Measurements from ENCODE around the gene LAD1.

The LAD1 gene

DNA sequence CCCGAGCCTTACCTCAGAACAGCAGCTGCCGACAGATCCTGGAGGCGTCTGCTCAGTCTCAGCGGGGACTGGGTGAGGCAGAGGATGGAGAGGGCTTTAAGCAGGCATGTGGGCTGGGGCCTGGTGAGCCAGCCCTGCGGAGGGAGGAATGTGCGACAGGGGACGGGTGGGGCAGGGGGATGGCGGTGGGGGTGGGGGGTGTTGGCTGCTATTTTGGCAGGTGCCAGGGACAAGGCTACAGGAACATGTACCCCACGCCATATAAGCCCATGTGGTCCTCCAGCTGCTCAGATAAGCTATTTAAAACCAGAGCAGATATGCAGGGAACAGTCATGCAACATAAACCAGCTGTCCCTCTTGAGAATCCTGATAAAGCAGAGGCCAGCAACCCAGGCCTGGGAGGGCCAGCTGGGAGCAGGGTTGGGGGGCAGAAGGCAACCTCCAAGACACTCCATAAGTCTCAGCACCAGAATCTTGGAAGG lies 21.5 kb downstream of the LAD1 start, which contains the start of gene TNNT2:
TNNT2 (minus strand) TSS at position 70 of the 482 bp plus-strand sequence. CDS start 4,426 bp downstream, outside the sequence.
- Histone ChIP-seq H3K27me3 (ENCODE audit: insufficient read depth, poor library complexity, severe bottlenecking) (peaks cover 6% of the 10 kb centered on the region), H3K4me3 (replicated peaks; ENCODE audit: insufficient read depth, low read length) (no peak within 1 kb of the TSS), H3K27ac (replicated peaks) (no peak within 1 kb of the TSS)
- TF ChIP-seq, protein P1, sequence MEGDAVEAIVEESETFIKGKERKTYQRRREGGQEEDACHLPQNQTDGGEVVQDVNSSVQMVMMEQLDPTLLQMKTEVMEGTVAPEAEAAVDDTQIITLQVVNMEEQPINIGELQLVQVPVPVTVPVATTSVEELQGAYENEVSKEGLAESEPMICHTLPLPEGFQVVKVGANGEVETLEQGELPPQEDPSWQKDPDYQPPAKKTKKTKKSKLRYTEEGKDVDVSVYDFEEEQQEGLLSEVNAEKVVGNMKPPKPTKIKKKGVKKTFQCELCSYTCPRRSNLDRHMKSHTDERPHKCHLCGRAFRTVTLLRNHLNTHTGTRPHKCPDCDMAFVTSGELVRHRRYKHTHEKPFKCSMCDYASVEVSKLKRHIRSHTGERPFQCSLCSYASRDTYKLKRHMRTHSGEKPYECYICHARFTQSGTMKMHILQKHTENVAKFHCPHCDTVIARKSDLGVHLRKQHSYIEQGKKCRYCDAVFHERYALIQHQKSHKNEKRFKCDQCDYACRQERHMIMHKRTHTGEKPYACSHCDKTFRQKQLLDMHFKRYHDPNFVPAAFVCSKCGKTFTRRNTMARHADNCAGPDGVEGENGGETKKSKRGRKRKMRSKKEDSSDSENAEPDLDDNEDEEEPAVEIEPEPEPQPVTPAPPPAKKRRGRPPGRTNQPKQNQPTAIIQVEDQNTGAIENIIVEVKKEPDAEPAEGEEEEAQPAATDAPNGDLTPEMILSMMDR (IDR thresholded peaks at IDR 0.05; ENCODE audit: insufficient read depth, low read length), result no peak
- no peak for TF ChIP-seq POLR2AphosphoS5 (IDR thresholded peaks at IDR 0.05; ENCODE audit: low read depth)
- TF ChIP-seq, protein P2, sequence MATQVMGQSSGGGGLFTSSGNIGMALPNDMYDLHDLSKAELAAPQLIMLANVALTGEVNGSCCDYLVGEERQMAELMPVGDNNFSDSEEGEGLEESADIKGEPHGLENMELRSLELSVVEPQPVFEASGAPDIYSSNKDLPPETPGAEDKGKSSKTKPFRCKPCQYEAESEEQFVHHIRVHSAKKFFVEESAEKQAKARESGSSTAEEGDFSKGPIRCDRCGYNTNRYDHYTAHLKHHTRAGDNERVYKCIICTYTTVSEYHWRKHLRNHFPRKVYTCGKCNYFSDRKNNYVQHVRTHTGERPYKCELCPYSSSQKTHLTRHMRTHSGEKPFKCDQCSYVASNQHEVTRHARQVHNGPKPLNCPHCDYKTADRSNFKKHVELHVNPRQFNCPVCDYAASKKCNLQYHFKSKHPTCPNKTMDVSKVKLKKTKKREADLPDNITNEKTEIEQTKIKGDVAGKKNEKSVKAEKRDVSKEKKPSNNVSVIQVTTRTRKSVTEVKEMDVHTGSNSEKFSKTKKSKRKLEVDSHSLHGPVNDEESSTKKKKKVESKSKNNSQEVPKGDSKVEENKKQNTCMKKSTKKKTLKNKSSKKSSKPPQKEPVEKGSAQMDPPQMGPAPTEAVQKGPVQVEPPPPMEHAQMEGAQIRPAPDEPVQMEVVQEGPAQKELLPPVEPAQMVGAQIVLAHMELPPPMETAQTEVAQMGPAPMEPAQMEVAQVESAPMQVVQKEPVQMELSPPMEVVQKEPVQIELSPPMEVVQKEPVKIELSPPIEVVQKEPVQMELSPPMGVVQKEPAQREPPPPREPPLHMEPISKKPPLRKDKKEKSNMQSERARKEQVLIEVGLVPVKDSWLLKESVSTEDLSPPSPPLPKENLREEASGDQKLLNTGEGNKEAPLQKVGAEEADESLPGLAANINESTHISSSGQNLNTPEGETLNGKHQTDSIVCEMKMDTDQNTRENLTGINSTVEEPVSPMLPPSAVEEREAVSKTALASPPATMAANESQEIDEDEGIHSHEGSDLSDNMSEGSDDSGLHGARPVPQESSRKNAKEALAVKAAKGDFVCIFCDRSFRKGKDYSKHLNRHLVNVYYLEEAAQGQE (IDR thresholded peaks at IDR 0.05; ENCODE audit: insufficient replicate concordance, low read depth), result no peak
- no peak for TF ChIP-seq GABPA (IDR thresholded peaks at IDR 0.05; ENCODE audit: low read depth)
- TF ChIP-seq SPI1 (IDR thresholded peaks at IDR 0.05; ENCODE audit: borderline replicate concordance, low read depth), result no peak
- DNase-seq (ENCODE audit: low read depth in 1 of 2, low spot score in 1 of 2), result no peak

DNA sequence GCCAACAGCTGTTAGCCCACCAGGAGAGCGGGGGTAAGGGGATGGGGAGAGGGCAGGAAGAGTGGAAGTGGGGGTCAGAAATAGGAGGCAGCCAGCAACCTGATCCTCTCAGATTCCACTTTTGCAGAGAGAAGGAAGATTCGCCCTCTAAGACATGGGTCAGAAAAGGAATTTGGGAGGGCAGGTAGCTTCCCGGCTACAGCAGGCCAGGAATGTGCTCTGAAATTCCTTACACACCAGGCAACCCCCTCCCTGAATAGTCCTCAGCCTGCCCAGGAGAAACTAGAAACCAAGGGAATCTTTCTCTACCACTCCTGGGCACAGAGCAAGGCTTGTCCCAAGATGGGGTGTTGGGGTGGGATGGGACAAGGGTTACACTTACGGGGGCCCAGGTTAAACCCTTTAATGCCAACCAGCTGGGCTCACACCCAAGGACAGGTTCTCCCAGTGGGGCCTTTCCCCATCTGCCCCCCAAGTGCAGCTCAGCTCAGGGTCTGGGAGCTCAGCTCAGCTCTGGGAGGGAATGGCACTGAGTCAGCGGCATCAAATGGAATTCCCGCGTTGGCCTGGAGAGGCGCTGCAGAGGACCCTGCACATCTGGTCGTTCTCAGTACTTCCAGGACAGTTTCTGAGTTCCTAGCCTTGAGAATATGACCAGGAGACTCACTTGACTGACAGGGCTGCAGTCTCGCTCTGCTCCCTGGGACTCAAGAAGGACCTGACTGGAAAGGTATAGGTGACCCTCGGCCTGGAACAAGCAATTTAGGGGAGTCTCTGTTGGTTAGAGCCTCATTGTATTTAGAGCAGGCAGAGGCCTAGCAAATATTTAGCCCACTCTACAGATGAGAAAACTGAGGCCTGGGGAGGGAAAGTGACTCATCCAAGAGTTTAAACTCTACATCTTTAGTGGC lies 22.4 kb downstream of the LAD1 start:
- no peak for DNase-seq (ENCODE audit: low read depth in 1 of 2, low spot score in 1 of 2)
- Histone ChIP-seq H3K4me3 (replicated peaks; ENCODE audit: insufficient read depth, low read length) (no peak overlapping the region), H3K27ac (replicated peaks) (no peak overlapping the region), H3K27me3 (ENCODE audit: insufficient read depth, poor library complexity, severe bottlenecking) (peaks cover 6% of the 10 kb centered on the region)
- no peak for TF ChIP-seq GABPA (IDR thresholded peaks at IDR 0.05; ENCODE audit: low read depth)
- no peak for TF ChIP-seq SPI1 (IDR thresholded peaks at IDR 0.05; ENCODE audit: borderline replicate concordance, low read depth)
- TF ChIP-seq, protein P1 (IDR thresholded peaks at IDR 0.05; ENCODE audit: insufficient read depth, low read length), result peak; percentile 26
- TF ChIP-seq, protein P2 (IDR thresholded peaks at IDR 0.05; ENCODE audit: insufficient replicate concordance, low read depth), result no peak

DNA sequence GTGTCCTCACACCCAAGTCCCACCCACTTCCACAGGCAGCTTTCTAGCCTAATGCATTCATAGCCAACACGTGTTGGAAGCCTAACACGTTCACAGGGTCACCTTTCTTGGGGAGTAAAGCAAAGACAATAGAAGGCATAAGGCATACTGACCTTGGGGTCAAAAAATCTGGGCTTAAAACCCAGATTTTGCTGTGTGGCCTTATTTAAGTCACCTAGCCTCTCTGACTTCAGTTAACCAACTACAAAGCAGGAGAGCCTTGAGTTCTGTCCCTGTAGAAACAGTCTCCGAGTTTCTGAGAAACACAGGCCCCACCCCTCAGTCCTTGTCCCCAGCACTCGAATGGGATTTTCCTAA lies 23.0 kb downstream of the LAD1 start:
- TF ChIP-seq, protein P1 (IDR thresholded peaks at IDR 0.05; ENCODE audit: insufficient read depth, low read length), result no peak
- TF ChIP-seq, protein P2 (IDR thresholded peaks at IDR 0.05; ENCODE audit: insufficient replicate concordance, low read depth), result no peak
- no peak for TF ChIP-seq SPI1 (IDR thresholded peaks at IDR 0.05; ENCODE audit: borderline replicate concordance, low read depth)
- TF ChIP-seq POLR2AphosphoS5 (IDR thresholded peaks at IDR 0.05; ENCODE audit: low read depth), result no peak
- TF ChIP-seq GABPA (IDR thresholded peaks at IDR 0.05; ENCODE audit: low read depth), result no peak

More for the DNA sequence above, 23.0 kb downstream of the LAD1 start:
- no peak for DNase-seq (ENCODE audit: low read depth in 1 of 2, low spot score in 1 of 2)
- Histone ChIP-seq H3K27me3 (ENCODE audit: insufficient read depth, poor library complexity, severe bottlenecking) (peaks cover 6% of the 10 kb centered on the region), H3K27ac (replicated peaks) (no peak overlapping the region), H3K4me3 (replicated peaks; ENCODE audit: insufficient read depth, low read length) (no peak overlapping the region)
